ENCODE data around the gene MPRIP. TPM values are rescaled to one million over a fixed set of nuclear protein-coding genes. Genes with fewer than 3 reads are reported as not detected.
"Not testable (repeated sequence)": the region's sequence is repeated elsewhere in the genome, so short reads cannot be mapped to it uniquely, and the experiment has no call there.

MPRIP gene
- total RNA-seq, 2 experiments from 2014 or later = 210 to 239 TPM

GRCh38 chr17:17127730-17128291 lies 85.6 kb downstream of the MPRIP start:
- no peaks in the 10 kb centered on the region for H3K9me3 Mint-ChIP-seq
- H3K4me3 Mint-ChIP-seq = no peak overlapping the region
- ATAC-seq (ENCODE audit: low read depth) = no peak
- POLR2A ChIA-PET = no interaction called here
- no peak for DNase-seq
- H3K27me3 Mint-ChIP-seq = no peaks in the 10 kb centered on the region
- H3K4me1 Mint-ChIP-seq = peaks cover 36% of the 10 kb centered on the region
- no peak overlapping the region for H3K27ac Mint-ChIP-seq
- H3K36me3 Mint-ChIP-seq = no peaks in the 10 kb centered on the region

DNA sequence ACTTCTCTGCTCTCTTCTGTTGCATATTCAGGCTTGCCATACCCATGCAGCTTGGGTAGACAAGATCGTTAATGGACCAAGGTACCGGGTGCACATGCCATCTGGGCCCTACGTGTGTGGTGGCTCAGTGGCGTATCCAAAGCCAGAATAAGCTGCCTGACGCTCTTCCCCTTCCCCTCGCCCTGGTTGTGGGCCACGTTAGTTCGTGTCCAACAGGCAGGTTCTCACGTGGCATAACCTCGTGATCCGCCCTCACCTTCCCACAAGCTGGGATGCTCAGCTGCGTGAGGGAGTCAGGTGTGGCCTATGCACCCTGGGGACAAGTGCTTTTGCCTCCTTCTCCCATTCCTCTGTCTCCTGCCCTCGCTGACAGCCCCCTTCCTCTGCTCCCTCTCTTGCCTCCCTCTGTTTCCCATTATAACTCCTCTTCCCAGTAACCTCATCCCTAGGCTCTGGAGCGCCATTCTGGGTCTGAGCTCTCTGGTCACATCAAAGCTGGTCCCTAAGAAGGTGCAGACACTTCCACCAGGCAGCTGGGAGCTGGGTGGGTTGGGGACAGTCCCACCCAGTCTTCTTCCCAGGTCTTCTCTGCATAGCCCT lies 86.3 kb downstream of the MPRIP start:
- Mint-ChIP-seq H3K27ac (peak overlapping the region; percentile 4), H3K9me3 (no peaks in the 10 kb centered on the region), H3K4me1 (peaks cover 33% of the 10 kb centered on the region), H3K4me3 (no peak overlapping the region), H3K36me3 (no peaks in the 10 kb centered on the region), H3K27me3 (no peaks in the 10 kb centered on the region)
- no peak for ATAC-seq (ENCODE audit: low read depth)
- no peak for DNase-seq
- POLR2A ChIA-PET = no interaction called here

DNA sequence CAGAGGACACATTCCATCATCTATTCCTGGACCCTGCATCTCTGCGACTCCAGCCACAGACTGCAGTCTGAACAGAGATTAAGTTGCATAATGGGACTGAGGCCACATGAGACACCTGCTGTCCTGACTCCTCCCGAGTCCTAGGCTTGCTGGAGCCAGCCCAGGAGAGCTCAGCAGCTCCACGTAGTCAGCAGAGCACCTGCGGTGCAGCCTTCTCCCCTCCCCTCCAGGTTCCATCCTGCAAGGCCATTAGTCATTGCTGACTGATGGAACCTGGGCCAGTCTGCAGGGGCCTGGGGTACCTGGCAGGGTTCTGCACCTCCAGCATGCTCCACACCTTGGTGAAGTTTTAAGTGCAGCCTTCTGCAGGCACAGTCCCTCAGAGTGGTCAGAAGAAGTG lies 87.2 kb downstream of the MPRIP start:
- Mint-ChIP-seq H3K4me1 (peaks cover 27% of the 10 kb centered on the region), H3K4me3 (no peak overlapping the region), H3K27me3 (no peaks in the 10 kb centered on the region), H3K27ac (no peak overlapping the region), H3K36me3 (no peaks in the 10 kb centered on the region), H3K9me3 (no peaks in the 10 kb centered on the region)
- ATAC-seq (ENCODE audit: low read depth) (no peak), DNase-seq (no peak)
- POLR2A ChIA-PET = interaction anchor here (0.6 kb wide), 1 partner anchor 10 kb away, joined by 3 read pairs; no protein-coding TSS in a partner anchor

DNA sequence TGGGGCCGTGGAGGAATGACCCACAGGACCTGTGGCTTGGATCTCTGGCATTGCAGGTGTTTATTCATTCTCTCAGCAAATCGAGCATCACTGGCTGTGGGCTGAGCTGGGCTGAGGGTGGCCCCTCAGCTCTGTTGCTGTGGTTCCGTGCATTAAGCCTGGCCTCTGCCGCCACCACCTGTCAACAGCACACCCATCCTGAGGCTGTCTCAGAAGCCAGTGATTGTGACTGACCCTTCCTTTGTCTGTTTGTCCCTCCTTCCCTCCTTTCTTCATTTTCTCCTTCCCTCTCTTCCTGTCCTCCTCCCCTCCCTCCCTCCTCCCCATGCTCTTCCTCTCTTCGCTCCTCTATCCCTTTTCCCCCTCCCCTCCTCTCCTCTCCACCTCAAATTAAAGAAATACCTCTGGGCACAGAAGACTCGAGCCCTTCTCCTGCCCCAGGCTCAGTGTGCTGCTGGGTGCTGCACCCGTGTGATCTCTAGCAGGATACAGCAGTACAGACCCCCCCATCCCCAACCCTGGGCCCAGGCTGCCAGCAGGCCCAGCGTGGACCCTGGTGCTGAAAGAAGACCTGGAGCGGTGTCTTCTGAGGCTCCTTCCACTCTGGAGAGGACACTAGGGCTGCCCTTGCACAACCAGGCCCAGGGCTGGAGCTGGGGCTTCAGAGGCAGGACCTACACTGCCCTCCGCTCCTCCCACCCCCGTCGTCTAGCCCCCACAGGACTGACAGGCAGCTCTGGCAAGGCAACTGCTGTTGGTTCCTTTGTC lies 88.0 kb downstream of the MPRIP start:
- ATAC-seq (ENCODE audit: low read depth) (no peak), DNase-seq (no peak)
- H3K9me3 Mint-ChIP-seq = no peaks in the 10 kb centered on the region
- no peaks in the 10 kb centered on the region for H3K36me3 Mint-ChIP-seq
- H3K4me3 Mint-ChIP-seq = no peak overlapping the region
- peak overlapping the region; percentile 25 for H3K27ac Mint-ChIP-seq
- no peaks in the 10 kb centered on the region for H3K27me3 Mint-ChIP-seq
- POLR2A ChIA-PET = no interaction called here
- peaks cover 21% of the 10 kb centered on the region for H3K4me1 Mint-ChIP-seq

- no peak for ATAC-seq (ENCODE audit: low read depth)
- Mint-ChIP-seq H3K36me3 (no peaks in the 10 kb centered on the region), H3K27ac (no peak overlapping the region), H3K4me3 (no peak overlapping the region), H3K4me1 (peaks cover 5% of the 10 kb centered on the region), H3K9me3 (no peaks in the 10 kb centered on the region), H3K27me3 (no peaks in the 10 kb centered on the region)
- no peak for DNase-seq
- POLR2A ChIA-PET = no interaction called here
These were observed 89.6 kb downstream of the MPRIP start for GRCh38 chr17:17131839-17132238.

- no peaks in the 10 kb centered on the region for H3K36me3 Mint-ChIP-seq
- H3K9me3 Mint-ChIP-seq = no peaks in the 10 kb centered on the region
- no peaks in the 10 kb centered on the region for H3K27me3 Mint-ChIP-seq
- POLR2A ChIA-PET = no interaction called here
- DNase-seq (no peak), ATAC-seq (ENCODE audit: low read depth) (no peak)
- peaks cover 2% of the 10 kb centered on the region for H3K4me1 Mint-ChIP-seq
- no peak overlapping the region for H3K4me3 Mint-ChIP-seq
- no peak overlapping the region for H3K27ac Mint-ChIP-seq
These were observed 90.5 kb downstream of the MPRIP start for GRCh38 chr17:17132746-17133145.

DNA sequence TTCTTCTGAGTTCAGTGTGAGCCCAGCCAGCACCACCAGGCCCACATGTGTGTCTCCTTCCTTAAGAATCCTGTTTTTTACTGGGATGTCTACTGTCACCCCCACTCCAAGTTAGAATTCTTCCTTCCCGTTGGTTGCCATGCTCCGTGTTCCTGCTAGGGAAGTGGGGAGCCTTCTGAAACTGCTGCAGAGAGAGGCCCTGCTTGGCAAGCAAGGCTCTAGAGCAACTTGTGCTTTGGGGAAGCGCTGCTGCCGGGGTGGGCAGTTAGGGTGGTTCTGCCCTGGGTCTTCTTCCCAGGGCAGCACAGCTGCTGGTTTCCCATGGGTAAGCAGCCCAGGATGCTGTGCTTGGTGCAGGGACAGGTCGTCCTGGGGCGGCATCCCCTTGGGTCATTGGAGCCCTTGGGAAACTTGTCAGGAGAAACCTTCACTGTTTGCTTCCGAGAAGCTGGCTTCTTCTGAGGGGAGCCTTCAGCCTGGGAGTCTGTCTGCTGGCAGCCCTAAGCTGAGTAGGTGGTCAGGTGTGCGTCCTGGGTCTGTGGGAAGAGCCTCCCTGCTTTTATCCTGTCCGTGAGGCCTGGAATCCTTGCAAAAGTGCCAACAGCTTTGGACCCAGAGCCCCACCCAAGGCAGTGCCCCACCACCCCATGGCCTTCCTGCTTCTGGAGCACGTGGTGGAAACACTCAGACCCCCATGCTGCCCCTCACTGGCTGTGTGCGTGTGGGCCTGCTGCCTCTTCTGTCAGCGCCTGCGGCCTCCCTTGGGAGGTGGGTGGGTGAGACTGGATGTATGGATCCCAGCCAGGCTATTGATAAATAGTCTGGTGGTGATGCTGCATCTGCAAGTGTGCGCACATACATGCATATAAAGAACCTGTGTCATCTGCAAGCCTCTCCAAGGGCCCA lies 92.0 kb downstream of the MPRIP start:
- POLR2A ChIA-PET = interaction anchor here (1.1 kb wide), 1 partner anchor 9 kb away, joined by 3 read pairs; no protein-coding TSS in a partner anchor
- ATAC-seq (ENCODE audit: low read depth) (no peak), DNase-seq (no peak)
- H3K4me3 Mint-ChIP-seq = no peak overlapping the region
- H3K27ac Mint-ChIP-seq = no peak overlapping the region
- peaks cover 2% of the 10 kb centered on the region for H3K4me1 Mint-ChIP-seq
- H3K36me3 Mint-ChIP-seq = no peaks in the 10 kb centered on the region
- H3K27me3 Mint-ChIP-seq = no peaks in the 10 kb centered on the region
- no peaks in the 10 kb centered on the region for H3K9me3 Mint-ChIP-seq

DNA sequence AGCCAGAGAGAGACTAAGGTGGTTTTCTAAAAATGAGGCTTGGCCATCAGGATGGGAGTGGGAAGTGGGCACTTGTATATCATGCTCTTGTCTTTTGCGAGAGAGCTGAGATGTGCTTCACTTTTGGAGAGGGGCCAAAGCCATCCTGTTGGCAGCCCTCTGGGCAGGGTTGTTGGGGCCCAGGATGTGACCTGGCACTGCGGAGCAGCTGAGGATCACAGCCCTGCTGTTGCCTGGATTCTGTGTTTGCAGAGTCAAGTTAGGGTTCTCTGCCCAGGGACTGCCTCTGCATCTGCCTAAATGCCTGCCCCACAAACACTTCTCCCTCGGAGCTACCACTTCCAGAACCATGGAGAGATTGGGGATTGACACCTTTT lies 92.7 kb downstream of the MPRIP start:
- POLR2A ChIA-PET = interaction anchor here (1.1 kb wide), 1 partner anchor 9 kb away, joined by 3 read pairs; no protein-coding TSS in a partner anchor
- no peak for ATAC-seq (ENCODE audit: low read depth)
- Mint-ChIP-seq H3K27ac (no peak overlapping the region), H3K27me3 (no peaks in the 10 kb centered on the region), H3K4me1 (peaks cover 1% of the 10 kb centered on the region), H3K4me3 (no peak overlapping the region), H3K36me3 (no peaks in the 10 kb centered on the region), H3K9me3 (no peaks in the 10 kb centered on the region)
- no peak for DNase-seq

DNA sequence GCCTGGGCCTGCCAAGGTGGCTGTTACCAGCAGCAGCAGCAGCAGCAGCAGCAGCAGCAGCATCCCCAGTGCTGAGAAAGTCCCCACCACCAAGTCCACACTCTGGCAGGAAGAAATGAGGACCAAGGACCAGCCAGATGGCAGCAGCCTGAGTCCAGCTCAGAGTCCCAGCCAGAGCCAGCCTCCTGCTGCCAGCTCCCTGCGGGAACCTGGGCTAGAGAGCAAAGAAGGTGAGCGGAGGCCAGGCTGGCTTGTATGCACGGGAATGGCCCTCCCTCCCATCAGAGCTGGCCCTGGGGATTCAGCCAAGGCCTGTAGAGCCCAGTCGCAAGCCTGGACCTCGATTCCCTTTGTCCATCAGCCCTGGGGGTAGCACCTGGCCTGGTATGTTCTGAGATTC lies 94.0 kb downstream of the MPRIP start:
- POLR2A ChIA-PET; DNase-seq; H3K27me3 Mint-ChIP-seq; H3K36me3 Mint-ChIP-seq; H3K4me1 Mint-ChIP-seq; ATAC-seq (ENCODE audit: low read depth); H3K4me3 Mint-ChIP-seq; H3K9me3 Mint-ChIP-seq: not testable (repeated sequence)
- peak overlapping the region; percentile 54 for H3K27ac Mint-ChIP-seq

GRCh38 chr17:17137731-17138585 lies 95.7 kb downstream of the MPRIP start:
- H3K27me3 Mint-ChIP-seq = no peaks in the 10 kb centered on the region
- H3K4me3 Mint-ChIP-seq = no peak overlapping the region
- H3K9me3 Mint-ChIP-seq = no peaks in the 10 kb centered on the region
- POLR2A ChIA-PET = no interaction called here
- no peak overlapping the region for H3K27ac Mint-ChIP-seq
- no peak for DNase-seq
- no peaks in the 10 kb centered on the region for H3K4me1 Mint-ChIP-seq
- no peak for ATAC-seq (ENCODE audit: low read depth)
- H3K36me3 Mint-ChIP-seq = no peaks in the 10 kb centered on the region

GRCh38 chr17:17139972-17140589 lies 97.8 kb downstream of the MPRIP start:
- no peak overlapping the region for H3K4me3 Mint-ChIP-seq
- ATAC-seq (ENCODE audit: low read depth) (no peak), DNase-seq (no peak)
- no peaks in the 10 kb centered on the region for H3K9me3 Mint-ChIP-seq
- no peaks in the 10 kb centered on the region for H3K27me3 Mint-ChIP-seq
- H3K27ac Mint-ChIP-seq = no peak overlapping the region
- H3K36me3 Mint-ChIP-seq = peaks cover 2% of the 10 kb centered on the region
- H3K4me1 Mint-ChIP-seq = no peaks in the 10 kb centered on the region
- POLR2A ChIA-PET = no interaction called here

DNA sequence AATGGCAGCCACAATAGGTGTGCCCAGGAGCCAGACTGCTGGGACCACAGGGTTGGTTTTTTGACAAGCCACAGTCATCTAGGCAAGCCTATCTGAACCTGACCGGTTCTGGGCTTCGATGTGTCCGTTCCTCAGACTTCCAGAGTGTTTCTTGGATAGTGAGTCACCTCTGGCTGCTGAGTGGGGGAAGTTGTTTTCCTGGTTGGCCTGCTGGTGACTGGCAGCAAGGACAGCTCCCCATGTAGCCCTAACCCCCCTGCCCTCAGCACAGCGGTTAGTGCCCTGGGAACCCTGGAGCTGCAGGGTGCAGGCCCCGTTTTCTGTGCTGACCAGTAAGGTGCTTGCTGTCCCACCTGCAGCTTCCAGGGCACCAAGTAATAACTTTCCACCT lies 98.3 kb downstream of the MPRIP start:
- POLR2A ChIA-PET = no interaction called here
- ATAC-seq (ENCODE audit: low read depth) (no peak), DNase-seq (no peak)
- no peak overlapping the region for H3K4me3 Mint-ChIP-seq
- H3K27ac Mint-ChIP-seq = no peak overlapping the region
- no peaks in the 10 kb centered on the region for H3K4me1 Mint-ChIP-seq
- H3K27me3 Mint-ChIP-seq = no peaks in the 10 kb centered on the region
- peaks cover 2% of the 10 kb centered on the region for H3K36me3 Mint-ChIP-seq
- H3K9me3 Mint-ChIP-seq = no peaks in the 10 kb centered on the region
